ENCODE data around the gene RBFA.

Gene RBFA

GRCh38 chr18:80033181-80034067 is 810 bp upstream of the RBFA start:
- peak; percentile 84 for DNase-seq

GRCh38 chr18:80034852-80035406 is 695 bp downstream of the RBFA start:
- no peak for DNase-seq

- DNase-seq: no peak
Measured at GRCh38 chr18:80035997-80036396, 1.8 kb downstream of the RBFA start.

GRCh38 chr18:80037300-80037699 is 3.1 kb downstream of the RBFA start:
- no peak for DNase-seq

GRCh38 chr18:80037869-80038630 is 3.8 kb downstream of the RBFA start:
- DNase-seq: no peak

GRCh38 chr18:80040515-80040914 is 6.3 kb downstream of the RBFA start:
- DNase-seq: no peak

- no peak for DNase-seq
Measured at GRCh38 chr18:80041424-80041823, 7.2 kb downstream of the RBFA start.

GRCh38 chr18:80042785-80043184 is 8.6 kb downstream of the RBFA start:
- DNase-seq: no peak

- no peak for DNase-seq
Measured at GRCh38 chr18:80044072-80044471, 9.8 kb downstream of the RBFA start.

- DNase-seq: no peak
Measured at GRCh38 chr18:80046011-80046410, 11.8 kb downstream of the RBFA start.

- DNase-seq: no peak
Measured at GRCh38 chr18:80046431-80046830, 12.2 kb downstream of the RBFA start.

GRCh38 chr18:80046961-80047541 is 12.8 kb downstream of the RBFA start:
- DNase-seq: no peak

GRCh38 chr18:80050797-80051196 is 16.6 kb downstream of the RBFA start:
- no peak for DNase-seq

- no peak for DNase-seq
Measured at GRCh38 chr18:80056095-80056494, 21.9 kb downstream of the RBFA start.

- DNase-seq: no peak
Measured at GRCh38 chr18:80059945-80060344, 25.7 kb downstream of the RBFA start.

- DNase-seq: no peak
Measured at GRCh38 chr18:80065705-80066104, 31.5 kb downstream of the RBFA start.

GRCh38 chr18:80067321-80067720 is 33.1 kb downstream of the RBFA start:
- DNase-seq: no peak

- no peak for DNase-seq
Measured at GRCh38 chr18:80067897-80068296, 33.7 kb downstream of the RBFA start.

GRCh38 chr18:80068571-80069272 is 34.5 kb downstream of the RBFA start:
- no peak for DNase-seq

- no peak for DNase-seq
Measured at GRCh38 chr18:80070825-80071224, 36.6 kb downstream of the RBFA start.

- no peak for DNase-seq
Measured at GRCh38 chr18:80074183-80074582, 39.9 kb downstream of the RBFA start.

- DNase-seq: no peak
Measured at GRCh38 chr18:80074697-80075096, 40.5 kb downstream of the RBFA start.

GRCh38 chr18:80075940-80076339 is 41.7 kb downstream of the RBFA start:
- DNase-seq: no peak
